Activated T-helper 9 cell treated with anti-CD3 and anti-CD28 coated beads, Interleukin-2, amount 50 U/mL, for 16 hours (primary cell): ENCODE results near the gene PLA2G4B.

Experiments used
- DNase-seq: peaks from one replicate; pipeline ENCODE4 v3.0.0-alpha.2; 2020; ENCODE audit warnings: low read depth

PLA2G4B gene

GRCh38 chr15:41871175-41871905 lies 32.7 kb downstream of the PLA2G4B start:
- DNase-seq = no peak

- no peak for DNase-seq
Observed at GRCh38 chr15:41872166-41872747, 33.6 kb downstream of the PLA2G4B start.

GRCh38 chr15:41873711-41874110 lies 35.1 kb downstream of the PLA2G4B start:
- no peak for DNase-seq

GRCh38 chr15:41874736-41875135 lies 36.1 kb downstream of the PLA2G4B start:
- no peak for DNase-seq

- no peak for DNase-seq
Observed at GRCh38 chr15:41876007-41876406, 37.4 kb downstream of the PLA2G4B start.

DNA sequence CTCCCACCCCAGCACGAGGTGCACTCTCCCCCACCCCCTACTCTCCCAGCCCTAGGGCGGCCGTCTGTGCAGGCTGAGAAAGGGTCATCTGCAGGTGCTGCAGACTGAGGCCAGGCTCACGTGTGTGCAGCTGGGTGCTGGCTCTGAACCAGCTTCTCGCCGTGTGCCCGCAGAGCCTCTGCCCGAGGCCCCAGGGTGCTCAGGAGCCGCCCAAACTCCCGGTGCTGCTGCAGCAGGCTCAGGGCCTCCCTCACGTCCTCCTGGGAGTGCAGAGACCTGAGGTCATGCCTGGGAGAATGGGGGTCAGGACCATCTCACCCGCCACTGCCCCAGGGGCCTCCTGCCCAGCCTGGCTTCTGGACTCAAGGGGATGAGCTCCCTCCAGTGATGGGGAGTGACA lies 38.0 kb downstream of the PLA2G4B start:
- no peak for DNase-seq

GRCh38 chr15:41877631-41878354 lies 39.1 kb downstream of the PLA2G4B start:
- DNase-seq = no peak

DNA sequence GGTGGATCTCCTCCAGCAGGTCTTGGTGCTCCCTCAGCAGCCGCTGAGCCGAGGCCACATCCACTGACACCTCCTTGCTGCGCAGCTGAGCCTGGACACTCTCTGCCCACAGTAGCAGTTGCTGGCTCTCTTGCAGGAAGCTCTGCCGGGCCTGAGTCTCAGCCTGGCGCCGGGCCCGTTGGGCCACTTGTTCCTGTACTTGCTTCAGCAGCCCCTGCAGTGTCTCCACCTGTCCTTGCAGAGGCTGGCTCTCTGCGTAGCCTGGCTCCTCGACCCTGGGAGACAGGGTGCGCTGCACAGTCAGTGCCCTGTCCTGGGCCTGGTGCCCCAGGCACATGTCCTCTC lies 39.7 kb downstream of the PLA2G4B start:
- DNase-seq = no peak

- DNase-seq = no peak
Observed at GRCh38 chr15:41879321-41879845, 40.7 kb downstream of the PLA2G4B start.

GRCh38 chr15:41880156-41880877 lies 41.7 kb downstream of the PLA2G4B start:
- DNase-seq = no peak

- DNase-seq = no peak
Observed at GRCh38 chr15:41881086-41881485, 42.4 kb downstream of the PLA2G4B start.

GRCh38 chr15:41881550-41881919 lies 42.9 kb downstream of the PLA2G4B start:
- no peak for DNase-seq

GRCh38 chr15:41881920-41882688 lies 43.5 kb downstream of the PLA2G4B start:
- no peak for DNase-seq

DNA sequence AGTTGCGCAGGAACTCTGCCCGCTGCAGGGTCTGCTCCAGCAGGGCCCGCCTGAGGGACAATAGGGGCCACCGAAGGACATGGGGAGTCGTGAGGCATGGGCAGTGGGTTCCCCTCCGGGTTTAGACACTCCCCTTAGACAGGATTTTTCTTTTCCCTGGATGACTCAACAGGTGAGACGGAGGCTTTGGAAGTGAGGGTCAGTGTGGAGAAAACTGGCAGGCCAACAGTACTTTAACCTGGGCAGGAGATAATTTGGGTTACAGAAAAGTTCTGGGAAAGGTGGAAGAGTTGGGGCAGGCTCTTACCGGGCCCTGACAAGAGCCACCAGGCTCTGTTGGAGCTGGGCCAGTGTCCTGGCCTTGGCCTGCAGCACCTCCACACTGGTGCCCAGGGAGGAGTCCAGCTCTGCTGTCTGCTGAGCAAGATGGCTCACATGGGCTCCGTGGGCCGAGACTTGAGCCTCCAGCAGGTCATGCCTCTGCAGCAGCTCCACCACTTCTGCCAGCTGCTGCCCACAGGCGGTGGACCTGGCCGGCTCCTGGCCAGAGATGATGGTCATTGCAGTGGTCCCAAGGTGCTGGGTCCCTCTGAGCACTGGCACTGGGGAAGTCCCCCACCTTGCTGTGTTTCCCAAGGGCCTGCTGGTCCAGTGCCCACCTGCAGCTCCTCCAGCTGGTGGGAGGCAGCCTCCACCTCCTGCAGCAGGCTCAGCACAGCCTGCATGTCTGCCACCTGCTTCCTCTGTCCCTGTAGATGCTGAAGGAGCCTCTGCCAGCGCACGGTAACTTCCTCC lies 44.2 kb downstream of the PLA2G4B start:
- DNase-seq = no peak

DNA sequence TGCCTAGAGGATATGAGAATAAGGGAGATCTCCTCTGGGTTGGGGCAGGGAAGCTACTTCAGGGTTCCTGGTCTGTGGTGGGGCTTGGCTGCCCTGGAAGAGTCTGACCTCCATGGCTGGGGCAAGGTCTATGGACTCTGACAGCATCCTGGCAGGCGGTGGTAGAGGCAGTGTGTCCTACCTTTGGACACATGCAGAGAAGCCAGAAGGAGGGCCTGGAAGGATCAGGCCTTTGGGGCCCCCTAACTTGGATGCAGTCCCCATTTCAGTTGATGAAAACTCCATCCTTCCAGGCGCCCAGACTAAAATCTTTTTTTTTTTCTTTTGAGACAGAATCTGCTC lies 44.8 kb downstream of the PLA2G4B start:
- DNase-seq = no peak

DNA sequence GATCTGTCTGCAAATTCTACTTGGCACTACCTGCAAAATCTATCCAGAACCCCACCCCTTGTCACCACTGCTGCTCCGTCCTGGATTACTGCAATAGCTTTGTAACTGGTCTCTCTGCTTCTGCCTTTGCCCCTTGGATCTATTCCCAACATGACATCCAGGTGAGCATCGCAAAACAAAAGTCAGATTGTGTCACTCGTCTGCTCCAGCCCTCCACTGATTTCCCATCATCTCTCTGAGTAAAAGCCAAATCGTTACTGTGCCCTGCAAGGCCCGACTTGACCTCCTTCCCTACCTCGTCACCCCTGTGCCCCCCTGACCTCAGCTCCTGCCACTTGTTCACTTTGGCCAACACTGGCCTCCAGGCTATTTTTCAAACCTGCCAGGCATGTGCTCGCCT lies 45.8 kb downstream of the PLA2G4B start:
- no peak for DNase-seq

GRCh38 chr15:41885321-41885720 lies 46.7 kb downstream of the PLA2G4B start:
- no peak for DNase-seq

- DNase-seq = no peak
Observed at GRCh38 chr15:41885841-41886240, 47.2 kb downstream of the PLA2G4B start.

DNA sequence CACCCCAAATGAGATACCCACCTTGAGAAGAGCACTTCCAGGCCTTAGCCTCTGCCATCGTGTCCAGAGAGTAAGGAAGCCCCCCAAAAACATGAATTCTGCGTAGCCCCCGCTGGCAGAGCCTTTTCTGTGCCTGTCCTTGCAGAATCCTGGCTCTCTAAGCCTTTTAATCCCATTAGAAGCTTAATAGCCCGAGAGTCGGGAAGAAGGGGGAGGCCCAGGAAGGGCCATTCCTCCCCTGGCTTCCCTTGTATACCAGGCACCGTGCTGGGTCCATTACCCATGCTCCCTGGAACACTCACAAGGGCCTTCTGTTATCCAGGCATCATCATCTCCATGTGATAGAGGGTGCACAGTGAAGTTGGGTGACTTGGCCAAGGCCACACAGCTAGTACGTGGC lies 48.1 kb downstream of the PLA2G4B start:
- DNase-seq = no peak

DNA sequence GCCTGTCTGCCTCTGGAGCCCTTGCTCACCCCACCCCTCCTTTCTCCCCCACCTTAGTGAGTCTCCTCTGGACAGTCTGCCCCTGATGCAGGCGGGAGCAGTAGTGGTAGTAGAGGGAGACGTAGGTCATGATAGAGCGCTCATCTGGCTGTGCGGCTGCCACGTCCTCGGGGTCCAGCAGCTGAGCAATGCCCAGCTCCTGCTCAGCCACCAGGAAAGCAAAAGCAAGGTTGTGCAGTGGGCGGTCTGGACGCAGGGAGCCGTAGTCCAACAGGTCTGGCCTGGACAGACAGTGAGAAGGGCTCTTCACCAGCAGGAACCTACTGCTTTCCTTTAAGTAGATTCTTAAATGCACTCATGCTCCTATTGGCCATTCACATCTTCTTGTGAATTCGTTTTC lies 48.5 kb downstream of the PLA2G4B start:
- DNase-seq = no peak

GRCh38 chr15:41887893-41888292 lies 49.2 kb downstream of the PLA2G4B start:
- DNase-seq = no peak
